Natural killer cell (primary cell): ENCODE data around the gene PRKAR1B. TPM values are rescaled to one million over a fixed set of nuclear protein-coding genes. Genes with fewer than 3 reads are reported as not detected.

Source experiments
- ATAC-seq, 3 donors: fragments of 150-1000 bp in 2 of 3; fragments of 200-7000 bp in 1 of 3; cut with Tn5 transposase; 1 replicate in 1 of 3; 2 replicates in 2 of 3; pipeline ENCODE4 v1.10.0; 2021; ENCODE audit warnings: mild to moderate bottlenecking in 2 of 3, moderate library complexity in 2 of 3
- DNase-seq, 2 donors: peaks; one replicate each; pipeline versions ENCODE4 v3.0.0 to v3.0.0-alpha.2; 2013 to 2021; ENCODE audit warnings: mixed read lengths in 1 of 2
- H3K27ac ChIP-seq: one replicate; pipeline ENCODE4 v1.5.1; 2013; ENCODE audit warnings: mild to moderate bottlenecking, low read length
- H3K27me3 ChIP-seq: one replicate; pipeline ENCODE4 v1.6.1; 2013; ENCODE audit warnings: low read length; ENCODE audit not compliant: control insufficient read depth, insufficient read depth
- H3K36me3 ChIP-seq: one replicate; pipeline ENCODE4 v1.6.1; 2013; ENCODE audit warnings: low read length; ENCODE audit not compliant: control insufficient read depth, insufficient read depth
- H3K4me1 ChIP-seq: one replicate; pipeline ENCODE4 v1.6.1; 2013; ENCODE audit warnings: low read length; ENCODE audit not compliant: control insufficient read depth, insufficient read depth
- H3K4me3 ChIP-seq: one replicate; pipeline ENCODE4 v1.5.1; 2013; ENCODE audit warnings: low read length
- H3K9me3 ChIP-seq: one replicate; pipeline ENCODE4 v1.6.1; 2013; ENCODE audit warnings: low read length; ENCODE audit not compliant: control insufficient read depth, insufficient read depth
- H3K27ac Mint-ChIP-seq, 2 donors: one replicate each; pipeline ENCODE4 v1.8.0; 2022; ENCODE audit warnings: mild to moderate bottlenecking in 2 of 2, mixed read lengths in 2 of 2, moderate library complexity in 1 of 2
- H3K27me3 Mint-ChIP-seq, 2 donors: one replicate each; pipeline ENCODE4 v1.8.0; 2022; ENCODE audit warnings: low read depth in 2 of 2, mixed read lengths in 2 of 2
- H3K36me3 Mint-ChIP-seq: one replicate; pipeline ENCODE4 v1.8.0; 2022; ENCODE audit warnings: mixed read lengths
- H3K4me1 Mint-ChIP-seq, 2 donors: one replicate each; pipeline ENCODE4 v1.8.0; 2022; ENCODE audit warnings: mixed read lengths in 2 of 2
- H3K4me3 Mint-ChIP-seq: one replicate; pipeline ENCODE4 v1.8.0; 2022; ENCODE audit warnings: mild to moderate bottlenecking, moderate library complexity, mixed read lengths
- H3K9me3 Mint-ChIP-seq, 2 donors: one replicate each; pipeline ENCODE4 v1.8.0; 2022; ENCODE audit warnings: mixed read lengths in 2 of 2
- WGBS: methylation state at CpG from one replicate; pipeline ENCODE4 v1.1.7; 2013; ENCODE audit warnings: missing lambda C conversion rate; ENCODE audit not compliant: insufficient coverage; 5-methylcytosine and 5-hydroxymethylcytosine counted together
- intact Hi-C: fragments of 100-400 bp; cut with micrococcal nuclease; formaldehyde crosslinking; loops from one replicate; pipeline ENCODE4 v1.14.2; 2022
- total RNA-seq, 4 donors: library from RNA; stranded (reverse); fragments of 120-200 nt in 1 of 4; gene quantifications; one replicate each; pipeline versions ENCODE4 v1.2.3 to v1.2.4, GENCODE V29; 2013 to 2022
- TF ChIP-seq, protein P1 (sequence below): fragments of 200-600 bp; IDR thresholded peaks from one replicate; pipeline ENCODE4 v1.8.0; 2022; ENCODE audit warnings: antibody characterized with exemption

The PRKAR1B gene
- total RNA-seq, 3 donors from 2014 or later (not counting 1 experiment from before 2014, with no cell fraction given), result 2.4 to 3.8 (median 3.0) TPM

DNA sequence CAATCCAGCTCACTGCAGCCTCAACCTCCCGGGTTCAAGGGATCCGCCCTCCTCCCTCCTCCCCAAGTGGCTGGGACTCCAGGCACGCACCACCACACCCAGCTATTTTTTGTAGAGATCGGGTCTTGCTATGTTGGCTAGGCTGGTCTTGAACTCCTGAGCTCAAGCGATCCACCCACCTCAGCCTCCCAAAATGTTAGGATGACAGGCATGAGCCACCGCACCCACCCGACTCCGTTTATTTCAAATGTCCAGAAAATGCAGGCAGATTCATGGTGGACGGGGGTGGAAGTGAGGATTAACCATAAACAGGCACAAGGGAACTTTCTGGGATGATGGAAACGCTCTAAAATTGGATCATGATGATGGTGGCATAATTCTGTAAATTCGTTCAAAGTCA lies 85.1 kb downstream of the PRKAR1B start:
- intact Hi-C loops, result no loop called here
- Mint-ChIP-seq H3K4me3 (no peak overlapping the region), H3K9me3 (no peaks in the 10 kb centered on the region), H3K27me3 (no peaks in the 10 kb centered on the region), H3K4me1 (peaks cover 0 to 5% of the 10 kb centered on the region in 2 donors), H3K27ac (no peak overlapping the region), H3K36me3 (no peaks in the 10 kb centered on the region)
- no peak overlapping the region for H3K4me3 ChIP-seq
- no peaks in the 10 kb centered on the region for H3K36me3 ChIP-seq
- TF ChIP-seq, protein P1, sequence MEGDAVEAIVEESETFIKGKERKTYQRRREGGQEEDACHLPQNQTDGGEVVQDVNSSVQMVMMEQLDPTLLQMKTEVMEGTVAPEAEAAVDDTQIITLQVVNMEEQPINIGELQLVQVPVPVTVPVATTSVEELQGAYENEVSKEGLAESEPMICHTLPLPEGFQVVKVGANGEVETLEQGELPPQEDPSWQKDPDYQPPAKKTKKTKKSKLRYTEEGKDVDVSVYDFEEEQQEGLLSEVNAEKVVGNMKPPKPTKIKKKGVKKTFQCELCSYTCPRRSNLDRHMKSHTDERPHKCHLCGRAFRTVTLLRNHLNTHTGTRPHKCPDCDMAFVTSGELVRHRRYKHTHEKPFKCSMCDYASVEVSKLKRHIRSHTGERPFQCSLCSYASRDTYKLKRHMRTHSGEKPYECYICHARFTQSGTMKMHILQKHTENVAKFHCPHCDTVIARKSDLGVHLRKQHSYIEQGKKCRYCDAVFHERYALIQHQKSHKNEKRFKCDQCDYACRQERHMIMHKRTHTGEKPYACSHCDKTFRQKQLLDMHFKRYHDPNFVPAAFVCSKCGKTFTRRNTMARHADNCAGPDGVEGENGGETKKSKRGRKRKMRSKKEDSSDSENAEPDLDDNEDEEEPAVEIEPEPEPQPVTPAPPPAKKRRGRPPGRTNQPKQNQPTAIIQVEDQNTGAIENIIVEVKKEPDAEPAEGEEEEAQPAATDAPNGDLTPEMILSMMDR, result no peak
- H3K27ac ChIP-seq, result no peak overlapping the region
- no peaks in the 10 kb centered on the region for H3K27me3 ChIP-seq
- ATAC-seq (no peak), DNase-seq (no peak)
- WGBS, result 96% methylated on average over 10 of the region's 11 CpGs
- peaks cover 4% of the 10 kb centered on the region for H3K9me3 ChIP-seq
- peaks cover under 1% of the 10 kb centered on the region for H3K4me1 ChIP-seq

DNA sequence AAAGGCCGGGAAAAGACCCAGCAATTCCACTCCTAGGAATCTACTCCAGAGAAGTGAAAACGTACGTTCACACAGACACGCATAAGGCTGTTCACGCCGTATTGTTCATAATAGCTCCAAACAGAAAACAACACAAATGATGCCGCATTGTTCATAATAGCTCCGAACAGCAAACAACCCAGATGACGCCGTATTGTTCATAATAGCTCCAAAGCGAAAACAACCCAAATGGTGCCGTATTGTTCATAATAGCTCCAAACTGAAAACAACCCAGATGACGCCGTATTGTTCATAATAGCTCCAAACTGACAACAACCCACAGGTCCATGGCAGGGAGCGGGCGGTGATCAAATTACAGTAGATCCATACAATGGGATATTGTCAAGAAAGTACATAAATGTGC lies 85.8 kb downstream of the PRKAR1B start:
- Histone ChIP-seq H3K4me3 (no peak overlapping the region), H3K27ac (no peak overlapping the region), H3K36me3 (no peaks in the 10 kb centered on the region), H3K27me3 (no peaks in the 10 kb centered on the region), H3K4me1 (peaks cover 8% of the 10 kb centered on the region), H3K9me3 (peaks cover 4% of the 10 kb centered on the region)
- Mint-ChIP-seq H3K9me3 (no peaks in the 10 kb centered on the region), H3K27ac (no peak overlapping the region), H3K27me3 (no peaks in the 10 kb centered on the region), H3K36me3 (no peaks in the 10 kb centered on the region), H3K4me1 (peaks cover 4 to 5% of the 10 kb centered on the region in 2 donors), H3K4me3 (no peak overlapping the region)
- intact Hi-C loops, result no loop called here
- ATAC-seq (no peak), DNase-seq (no peak)
- 97% methylated on average over 14 of the region's 16 CpGs for WGBS
- TF ChIP-seq, protein P1, result no peak

DNA sequence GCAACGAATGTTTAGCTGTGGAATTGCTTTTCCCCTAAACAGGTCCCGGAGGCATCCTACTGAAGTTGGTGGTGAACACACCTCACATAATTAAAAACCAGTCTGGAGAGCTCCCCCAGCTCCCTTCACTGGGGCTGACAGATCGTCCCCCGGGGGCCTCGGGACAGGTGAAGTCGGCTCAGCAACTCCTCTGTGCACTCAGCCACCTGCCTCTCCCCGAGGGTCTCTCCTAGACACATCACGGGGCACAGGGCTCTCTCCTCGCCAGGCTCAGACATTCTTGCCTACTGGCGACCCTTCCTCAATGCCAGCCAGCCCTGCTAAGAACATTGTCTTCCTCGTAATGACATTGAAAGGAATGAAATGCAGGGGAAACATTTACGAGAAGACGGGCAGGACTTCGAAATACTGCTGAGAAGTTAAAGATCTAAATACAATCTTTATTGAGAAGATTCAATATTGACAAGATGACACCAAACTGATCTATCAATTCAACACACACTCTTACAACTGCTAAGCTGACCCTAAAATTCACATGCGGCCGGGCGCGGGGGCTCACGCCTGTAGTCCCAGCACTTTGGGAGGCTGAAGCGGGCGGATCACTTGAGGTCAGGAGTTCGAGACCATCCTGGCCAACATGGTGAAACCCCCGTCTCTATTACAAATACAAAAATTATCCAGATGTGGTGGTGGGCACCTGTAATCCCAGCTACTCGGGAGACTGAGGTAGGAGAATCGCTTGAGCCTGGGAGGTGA lies 88.6 kb downstream of the PRKAR1B start:
- H3K4me3 ChIP-seq, result no peak overlapping the region
- TF ChIP-seq, protein P1, result no peak
- no peaks in the 10 kb centered on the region for H3K9me3 Mint-ChIP-seq
- 95% methylated on average over 24 of the region's 25 CpGs for WGBS
- no peaks in the 10 kb centered on the region for H3K27me3 ChIP-seq
- no peaks in the 10 kb centered on the region for H3K36me3 Mint-ChIP-seq
- no peak overlapping the region for H3K27ac Mint-ChIP-seq
- H3K4me1 ChIP-seq, result peaks cover 8% of the 10 kb centered on the region
- ATAC-seq, result no peak
- no peak overlapping the region for H3K27ac ChIP-seq
- intact Hi-C loops, result loop anchor here (10.0 kb wide), 1 partner anchor 64 kb away; no protein-coding TSS in a partner anchor
- no peaks in the 10 kb centered on the region for H3K9me3 ChIP-seq
- peaks cover 5 to 6% of the 10 kb centered on the region in 2 donors for H3K4me1 Mint-ChIP-seq
- H3K27me3 Mint-ChIP-seq, result no peaks in the 10 kb centered on the region
- no peaks in the 10 kb centered on the region for H3K36me3 ChIP-seq
- no peak for DNase-seq
- no peak overlapping the region for H3K4me3 Mint-ChIP-seq
